ENCODE results near the gene HOXB13.

Gene HOXB13

DNA sequence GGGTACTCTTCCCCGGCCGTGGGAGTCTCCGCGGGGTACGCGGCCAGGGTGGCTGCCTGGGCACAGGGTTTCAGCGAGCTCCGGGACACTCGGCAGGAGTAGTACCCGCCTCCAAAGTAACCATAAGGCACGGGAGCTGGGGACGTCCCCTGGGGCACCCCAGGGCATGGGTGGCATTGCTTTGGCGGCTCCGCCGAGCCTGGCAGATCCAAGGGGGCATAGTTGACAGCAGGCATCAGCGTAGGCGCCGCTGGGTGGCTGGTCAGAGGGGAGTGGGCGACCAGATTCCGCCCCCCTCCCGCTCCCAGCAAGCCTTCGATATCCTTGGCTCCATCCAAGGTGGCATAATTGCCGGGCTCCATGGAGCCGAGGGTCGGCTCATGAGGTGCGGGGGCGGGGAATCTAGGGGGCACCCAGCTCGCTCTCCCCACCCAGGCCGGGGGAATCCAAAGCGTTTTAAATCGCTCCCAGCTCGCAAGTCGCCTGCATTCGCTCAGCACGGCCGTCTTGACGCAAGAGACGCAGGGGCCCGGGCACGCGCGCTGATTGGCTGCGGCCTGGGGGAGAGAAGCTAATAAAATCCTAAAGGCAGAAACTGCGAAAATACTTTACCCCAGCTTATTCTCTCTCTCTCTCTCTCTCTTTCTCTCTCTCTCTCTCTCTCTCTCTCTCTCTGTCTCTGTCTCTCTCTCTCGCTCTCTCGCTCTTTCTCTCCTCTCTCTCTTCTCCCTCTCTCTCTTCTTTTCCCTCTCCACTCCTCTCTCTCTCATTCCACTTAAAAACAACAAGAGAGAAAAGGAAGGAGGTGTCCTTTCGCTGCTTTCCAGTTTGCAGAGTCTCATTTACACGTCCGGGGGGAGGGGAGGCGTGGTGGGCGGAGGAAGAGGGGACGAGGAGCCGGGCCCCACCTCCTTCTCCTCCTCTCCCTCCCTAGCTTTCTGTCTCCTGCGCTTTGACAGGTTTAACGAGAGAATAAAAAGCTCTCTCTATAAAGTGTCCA, at the start of gene HOXB13:
Gene HOXB13, minus strand, starts transcription at position 519 of the 1,000 bp plus-strand sequence. Its CDS starts 157 bp downstream, at position 362.
- peak; percentile 36 to 45 for DNase-seq

DNA sequence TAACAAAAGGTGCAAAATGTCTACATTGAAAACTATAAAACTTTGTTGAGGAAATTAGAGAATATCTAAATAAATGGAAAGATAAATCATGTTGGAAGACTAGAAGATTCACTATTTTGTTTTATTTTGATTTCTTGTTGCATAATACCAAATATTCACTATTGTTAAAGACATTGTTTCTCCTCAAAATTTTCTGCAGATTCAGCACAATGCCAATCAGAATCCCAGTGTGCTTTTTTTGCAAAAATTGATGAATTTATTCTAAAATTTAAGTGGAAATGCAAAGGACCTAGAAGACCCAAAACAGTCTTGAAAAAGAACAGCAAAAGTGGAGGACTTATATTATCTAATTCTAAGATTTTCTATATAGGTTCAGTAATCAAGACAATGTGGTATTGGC, 48.1 kb upstream of the HOXB13 start:
- no peak for DNase-seq

DNA sequence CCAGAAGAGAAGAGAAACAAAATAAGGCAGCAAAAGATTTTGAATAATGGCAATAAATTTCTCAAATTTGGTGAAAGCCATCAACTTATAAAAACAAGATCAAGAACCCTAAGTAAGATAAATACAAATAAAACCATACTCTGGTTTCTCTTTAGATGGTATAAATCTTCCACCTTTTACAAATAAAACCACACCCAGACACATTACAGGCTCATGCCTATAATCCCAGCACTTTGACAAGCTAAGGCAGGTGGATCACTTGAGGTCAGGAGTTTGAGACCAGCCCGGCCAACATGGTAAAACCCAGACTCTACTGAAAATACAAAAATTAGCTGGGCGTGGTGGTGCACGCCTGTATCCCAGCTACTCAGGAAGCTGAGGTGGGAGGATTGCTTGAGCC, 44.7 kb upstream of the HOXB13 start:
- DNase-seq = no peak

- no peak for DNase-seq
Observed at GRCh38 chr17:48770954-48771353, 42.4 kb upstream of the HOXB13 start.

DNA sequence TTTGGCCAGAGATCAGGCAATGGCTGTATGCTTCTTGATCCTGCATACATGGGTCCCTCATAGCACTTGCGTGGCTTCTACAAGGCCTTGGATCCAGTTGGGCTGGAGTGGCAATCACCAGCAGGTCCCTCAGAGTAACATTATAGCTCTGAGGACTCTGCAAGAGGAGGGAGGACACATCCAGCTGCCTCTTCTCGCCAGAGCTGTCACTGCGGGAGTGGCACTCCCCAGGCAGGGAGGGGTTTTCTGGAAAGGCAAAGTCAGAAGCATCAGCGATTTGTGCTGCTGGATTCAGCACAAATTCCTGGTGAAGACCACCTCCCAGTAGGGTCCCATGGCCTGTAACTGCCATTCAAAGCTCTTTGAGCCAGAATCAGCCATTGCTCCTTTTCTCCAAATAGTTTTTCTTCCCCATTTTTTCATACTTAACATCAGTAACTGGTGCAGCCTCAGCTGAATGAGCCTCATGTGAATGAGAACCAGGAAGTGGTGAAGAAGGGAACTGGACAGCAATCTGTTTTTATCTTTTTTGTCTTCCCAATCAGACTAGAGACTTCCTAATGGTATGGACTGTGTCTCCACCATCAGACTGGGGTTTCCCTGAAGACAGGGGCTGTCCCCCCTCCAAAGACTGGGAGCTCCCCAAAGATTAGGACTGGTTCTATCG, 40.6 kb upstream of the HOXB13 start:
- DNase-seq = no peak

DNA sequence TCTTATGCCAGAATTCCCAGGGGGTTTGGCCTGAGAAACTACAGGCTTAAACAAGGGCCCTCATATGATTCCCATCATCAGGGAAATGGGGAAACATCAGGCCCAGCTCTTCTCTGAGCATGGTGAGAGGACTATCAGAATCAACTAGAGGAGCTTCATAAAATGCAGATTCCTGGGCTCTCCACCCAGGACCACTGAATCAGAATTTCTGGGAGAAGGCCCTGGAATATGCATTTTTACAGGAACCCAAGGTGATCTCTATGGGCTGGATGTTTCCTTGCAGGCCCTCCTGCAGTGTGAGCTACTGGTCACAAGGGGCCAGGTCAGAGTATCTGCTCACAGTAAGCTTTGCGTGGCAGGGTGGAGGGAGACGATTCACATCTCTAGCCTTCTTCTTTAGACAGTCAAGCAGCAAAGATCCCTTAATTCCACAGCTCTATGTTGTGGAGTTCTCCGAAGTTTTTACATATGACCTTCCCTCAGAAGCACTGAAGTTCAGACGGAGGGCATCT, 38.8 kb upstream of the HOXB13 start:
- no peak for DNase-seq

DNA sequence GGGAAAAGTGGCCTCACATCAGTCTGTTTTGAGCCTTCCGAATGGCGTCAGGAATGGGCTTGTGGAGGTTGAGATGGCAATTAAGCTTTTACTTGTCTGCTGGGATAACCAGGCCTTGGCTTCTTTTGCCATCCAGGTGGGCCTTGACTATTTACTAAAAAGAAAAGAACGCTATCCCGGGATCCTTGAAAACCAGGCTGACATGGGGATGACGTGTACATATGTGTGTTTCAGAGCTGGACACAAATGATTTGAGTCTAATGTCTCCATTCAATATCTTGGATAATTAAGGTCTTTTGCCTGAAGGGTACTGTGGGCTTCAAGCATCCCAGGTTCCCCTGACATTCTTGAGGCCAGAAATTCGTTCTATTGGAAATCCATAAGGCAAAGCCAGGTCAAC, 32.6 kb upstream of the HOXB13 start:
- DNase-seq = no peak

- DNase-seq = no peak
Observed at GRCh38 chr17:48760411-48760810, 31.9 kb upstream of the HOXB13 start.

- no peak for DNase-seq
Observed at GRCh38 chr17:48759288-48759687, 30.7 kb upstream of the HOXB13 start.

- DNase-seq = no peak
Observed at GRCh38 chr17:48757524-48757961, 29.0 kb upstream of the HOXB13 start.

DNA sequence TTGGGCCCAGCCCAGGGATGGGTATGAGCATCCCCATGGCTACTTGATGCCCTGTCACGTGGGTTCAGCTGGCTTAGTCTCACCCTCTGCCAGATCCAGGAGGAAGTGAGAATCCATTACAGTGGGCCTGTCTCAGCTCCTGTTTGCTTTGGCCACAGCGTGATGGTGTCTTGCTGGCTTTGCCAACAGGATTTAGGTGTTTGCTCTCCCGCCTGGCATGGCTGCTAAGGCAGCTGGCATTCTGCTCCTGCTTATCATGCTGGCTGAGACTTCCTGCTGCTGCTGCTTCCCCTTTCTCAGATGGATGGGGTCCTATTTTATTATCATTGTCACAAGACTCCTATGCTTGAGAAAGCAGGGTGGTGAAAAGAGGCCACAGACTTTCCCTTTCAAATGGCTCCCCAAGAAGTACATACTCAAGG, 28.3 kb upstream of the HOXB13 start:
- no peak for DNase-seq

DNA sequence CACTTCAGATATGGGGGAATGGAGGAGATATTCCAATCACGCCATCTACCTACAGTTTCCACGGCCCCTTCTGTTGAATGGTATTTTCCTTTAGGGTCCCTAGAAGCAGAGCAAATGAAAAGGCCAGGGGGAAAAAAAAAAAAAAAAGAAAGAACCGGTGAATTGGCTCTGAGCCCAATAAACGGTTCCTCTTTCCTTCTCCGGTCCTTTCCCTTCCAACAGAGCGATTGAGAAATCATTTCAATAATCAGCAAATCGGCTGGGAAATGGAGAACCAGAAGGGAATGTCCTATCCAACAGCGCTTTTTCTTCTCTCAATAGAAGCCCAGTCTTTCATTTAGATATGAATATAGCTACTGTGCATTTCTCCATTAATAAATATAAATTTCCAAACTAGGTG, 26.8 kb upstream of the HOXB13 start:
- no peak for DNase-seq

DNA sequence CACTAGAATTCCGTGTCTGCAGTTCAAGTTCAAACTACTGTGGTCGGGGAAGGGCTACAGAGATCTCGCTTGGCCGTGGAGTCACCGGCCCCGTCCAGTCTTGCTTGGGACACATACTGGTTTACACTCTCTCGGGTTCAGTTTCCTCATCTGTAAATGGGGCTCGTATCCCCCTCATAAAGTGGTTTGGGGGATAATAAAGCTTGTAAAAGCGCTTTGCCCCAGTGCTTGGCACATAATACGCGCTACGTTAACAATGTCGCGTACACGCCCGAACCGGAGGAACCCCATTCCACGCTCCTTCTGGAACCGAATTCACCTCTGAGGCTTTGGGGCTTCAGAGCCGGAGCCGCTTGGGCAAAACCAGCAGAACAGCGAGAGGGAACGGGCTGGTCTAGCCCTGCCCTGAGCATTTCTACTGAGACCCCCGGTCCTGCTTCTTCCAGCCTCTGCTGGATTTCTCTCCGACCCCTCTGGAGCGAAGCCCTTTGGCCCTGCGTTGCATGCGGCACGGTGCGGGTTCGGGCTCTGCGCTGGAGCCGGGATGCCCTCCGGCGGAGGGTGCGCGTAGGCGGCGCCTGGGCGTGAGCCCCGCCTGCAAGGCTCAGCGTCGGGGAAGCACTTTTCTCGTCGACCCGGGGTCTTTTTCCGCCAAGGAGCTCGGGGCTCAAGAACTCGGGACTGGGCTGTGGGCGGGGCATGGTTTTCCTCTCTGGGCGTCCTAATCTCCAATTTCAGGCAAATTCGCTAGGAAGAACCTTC, 26.1 kb upstream of the HOXB13 start:
- DNase-seq = no peak

DNA sequence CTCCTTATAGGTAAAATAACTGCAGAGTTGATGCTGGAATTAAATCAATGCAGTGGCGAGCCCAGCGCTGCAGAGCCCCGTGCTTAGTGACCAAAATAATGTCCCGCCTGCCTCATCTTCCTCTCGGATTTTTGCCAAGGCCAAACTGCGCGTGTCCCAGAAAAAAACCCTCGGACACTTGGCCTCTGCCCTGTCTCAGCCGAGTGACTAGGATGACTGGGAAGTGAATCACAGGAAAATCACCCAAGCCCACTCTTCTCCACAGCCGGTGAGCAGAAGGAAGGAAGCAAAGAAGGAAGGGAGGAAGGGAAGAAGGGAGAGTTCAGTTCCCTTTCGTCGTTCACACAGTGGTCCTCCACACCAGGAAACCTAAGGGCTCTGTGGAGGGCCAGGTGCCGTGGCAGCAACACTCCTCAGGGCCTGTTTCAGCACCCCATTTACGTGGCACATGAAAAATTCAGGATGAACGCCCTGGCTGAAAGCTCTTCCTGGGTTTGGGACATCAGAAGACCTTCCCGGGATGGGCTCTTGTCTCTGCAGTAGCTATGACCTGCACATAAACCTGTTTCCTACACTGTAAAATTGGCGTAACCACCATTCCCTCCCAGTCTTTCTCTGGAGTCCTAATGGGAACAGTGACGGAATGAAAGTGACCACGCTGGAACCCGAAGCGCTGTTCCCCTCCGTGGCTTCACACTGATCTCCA, 25.4 kb upstream of the HOXB13 start:
- DNase-seq = no peak

GRCh38 chr17:48752399-48753288, 24.1 kb upstream of the HOXB13 start:
- DNase-seq = no peak

- DNase-seq = no peak
Observed at GRCh38 chr17:48751733-48752398, 23.3 kb upstream of the HOXB13 start.

GRCh38 chr17:48751172-48751571, 22.6 kb upstream of the HOXB13 start:
- DNase-seq = no peak

GRCh38 chr17:48749621-48750553, 21.3 kb upstream of the HOXB13 start:
- DNase-seq = no peak
